T-helper 1 cell treated with Interleukin-12 subunit alpha and Interleukin-12 subunit beta and Interleukin-4 antibody, amounts not matched to agents 30 ng/mL and 1 ng/mL, for 36 hours (primary cell): ENCODE measurements around the gene HYDIN. TPM values are rescaled to one million over a fixed set of nuclear protein-coding genes. Genes with fewer than 3 reads are reported as not detected.
"Not testable (repeated sequence)": the region's sequence is repeated elsewhere in the genome, so short reads cannot be mapped to it uniquely, and the experiment has no call there.

ENCODE experiments used
- intact Hi-C: fragments of 100-400 bp; cut with micrococcal nuclease; formaldehyde crosslinking; loops from one replicate; pipeline ENCODE4 v1.15.1; 2024
- total RNA-seq: library from RNA; stranded (reverse); gene quantifications from 2 replicates; pipeline ENCODE4 v1.2.3, GENCODE V29; 2022

Gene HYDIN
- total RNA-seq, 1 donor from 2014 or later = 0.22 TPM

GRCh38 chr16:70882311-70882710, 348.2 kb downstream of the HYDIN start:
- intact Hi-C loops = not testable (repeated sequence)

DNA sequence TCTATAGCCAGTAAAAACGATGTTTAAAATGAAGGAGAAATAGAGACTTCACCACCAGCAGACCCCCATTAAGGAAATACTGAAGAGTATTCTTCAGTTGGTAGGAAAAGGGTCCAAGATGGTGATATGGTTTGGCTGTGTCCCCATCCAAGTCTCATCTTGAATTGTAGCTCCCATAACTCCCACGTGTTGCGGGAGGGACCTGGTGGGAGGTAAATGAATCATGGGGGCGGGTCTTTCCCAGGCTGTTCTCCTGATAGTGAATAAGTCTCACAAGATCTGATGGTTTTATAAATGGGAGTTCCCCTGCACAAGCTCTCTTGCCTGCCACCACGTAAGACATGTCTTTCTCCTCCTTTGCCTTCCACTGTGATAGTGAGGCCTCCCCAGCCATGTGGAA, 352.6 kb downstream of the HYDIN start:
- intact Hi-C loops = not testable (repeated sequence)

GRCh38 chr16:70876442-70876841, 354.1 kb downstream of the HYDIN start:
- intact Hi-C loops = not testable (repeated sequence)

DNA sequence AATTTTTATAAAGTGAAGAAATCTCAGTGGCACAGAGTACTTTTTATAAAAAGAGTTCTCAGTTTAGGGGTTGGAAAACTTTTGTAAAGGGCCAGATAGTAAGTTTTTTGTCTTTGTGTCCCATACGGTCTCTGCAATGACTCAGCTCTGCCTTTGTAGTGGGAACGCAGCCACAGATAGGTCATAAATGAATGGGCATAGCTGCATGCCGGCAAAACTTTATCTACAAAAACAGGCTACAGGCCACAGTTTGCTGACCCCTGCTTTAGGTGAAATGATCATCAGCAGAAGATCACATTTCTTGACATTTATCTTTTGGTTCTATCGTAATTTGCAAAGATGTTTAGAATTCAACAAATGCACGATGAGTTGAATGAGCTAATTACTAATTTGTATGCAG, 365.8 kb downstream of the HYDIN start:
- intact Hi-C loops = not testable (repeated sequence)

DNA sequence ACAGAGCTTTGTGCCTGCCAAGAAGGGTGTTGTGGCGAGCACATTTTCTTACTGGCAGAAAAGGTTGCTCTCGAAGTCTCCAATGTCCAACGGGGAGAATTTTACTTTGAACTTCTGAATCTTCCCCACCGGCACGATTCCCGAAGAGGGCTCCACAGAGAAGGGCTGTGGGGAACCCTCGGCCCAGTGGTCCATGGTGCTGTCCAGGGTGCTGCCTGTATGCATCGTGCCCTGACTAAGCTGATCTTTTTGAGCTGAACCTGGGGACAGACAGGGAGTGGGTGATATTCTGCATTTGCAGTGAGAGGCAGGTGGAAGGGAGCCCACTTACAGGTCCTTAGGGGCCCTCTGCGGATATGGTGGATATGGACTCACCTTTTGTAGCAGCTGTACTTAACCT, 368.5 kb downstream of the HYDIN start:
- intact Hi-C loops = not testable (repeated sequence)

GRCh38 chr16:70851299-70851698, 379.2 kb downstream of the HYDIN start:
- intact Hi-C loops = not testable (repeated sequence)

GRCh38 chr16:70823498-70824118, 406.9 kb downstream of the HYDIN start:
- intact Hi-C loops = not testable (repeated sequence)

DNA sequence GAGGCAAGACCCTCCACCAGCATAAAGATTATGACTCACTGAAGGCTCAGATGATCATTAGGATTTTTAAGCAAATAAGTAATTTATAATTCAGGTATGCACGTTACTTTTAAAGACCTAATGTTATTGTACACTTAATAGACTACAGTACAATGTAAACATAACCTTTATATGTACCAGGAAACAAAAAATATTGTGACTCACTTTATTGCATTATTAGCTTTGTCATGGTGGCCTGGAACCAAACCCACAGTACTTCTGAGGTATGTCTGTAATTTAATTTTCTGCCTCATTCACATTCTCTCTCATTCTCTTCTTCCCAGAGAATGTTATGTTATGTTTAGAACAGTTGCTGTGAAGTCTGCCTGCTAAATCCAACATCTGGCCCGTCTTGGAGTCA, 407.8 kb downstream of the HYDIN start:
- intact Hi-C loops = not testable (repeated sequence)

GRCh38 chr16:70818088-70818487, 412.4 kb downstream of the HYDIN start:
- intact Hi-C loops = not testable (repeated sequence)

GRCh38 chr16:70809392-70810060, 421.0 kb downstream of the HYDIN start:
- intact Hi-C loops = loop anchor here (10.0 kb wide), 1 partner anchor 675 kb away; the partner anchor contains the start of gene ZNF19

DNA sequence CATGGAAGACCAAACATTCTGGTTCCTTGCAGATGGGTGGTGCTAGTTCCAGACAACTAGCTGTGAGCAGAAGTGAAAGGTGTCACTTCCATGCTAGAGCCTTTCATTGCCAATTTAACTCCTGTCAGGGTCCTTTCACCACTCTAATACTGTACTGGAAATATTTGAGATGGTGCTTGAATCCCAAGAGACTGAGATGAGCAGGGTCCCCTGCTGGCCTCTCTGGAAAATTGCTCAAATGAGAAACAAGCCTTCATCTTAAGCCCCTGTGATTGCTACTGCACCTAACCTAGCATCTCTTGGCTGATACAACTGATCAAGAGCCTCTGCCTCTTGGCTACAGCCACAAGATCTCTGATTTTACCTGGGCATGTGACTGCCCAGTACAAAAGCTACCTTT, 422.2 kb downstream of the HYDIN start:
- intact Hi-C loops = loop anchor here (10.0 kb wide), 1 partner anchor 676 kb away; the partner anchor contains the start of gene ZNF19

DNA sequence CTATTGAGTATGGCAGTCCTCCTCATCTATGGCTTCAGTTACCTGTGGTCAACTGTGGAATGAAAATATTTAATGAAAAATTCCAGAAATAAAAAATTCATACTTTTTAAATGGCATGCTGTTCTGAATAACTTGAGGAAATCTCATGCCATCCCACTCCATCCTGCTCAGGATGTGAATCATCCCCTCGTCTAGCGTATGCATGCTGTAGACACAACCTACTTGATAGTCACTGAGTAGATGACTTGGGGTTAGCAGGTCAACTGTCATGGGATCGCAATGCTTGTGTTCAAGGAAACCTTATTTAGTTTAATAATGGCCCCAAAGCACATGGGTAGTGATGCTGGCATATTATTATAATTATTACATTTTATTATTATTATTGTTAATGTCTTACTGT, 424.7 kb downstream of the HYDIN start:
- intact Hi-C loops = loop anchor here (10.0 kb wide), 1 partner anchor 679 kb away; the partner anchor contains the start of gene ZNF19

GRCh38 chr16:70805380-70805779, 425.1 kb downstream of the HYDIN start:
- intact Hi-C loops = loop anchor here (10.0 kb wide), 1 partner anchor 679 kb away; the partner anchor contains the start of gene ZNF19

DNA sequence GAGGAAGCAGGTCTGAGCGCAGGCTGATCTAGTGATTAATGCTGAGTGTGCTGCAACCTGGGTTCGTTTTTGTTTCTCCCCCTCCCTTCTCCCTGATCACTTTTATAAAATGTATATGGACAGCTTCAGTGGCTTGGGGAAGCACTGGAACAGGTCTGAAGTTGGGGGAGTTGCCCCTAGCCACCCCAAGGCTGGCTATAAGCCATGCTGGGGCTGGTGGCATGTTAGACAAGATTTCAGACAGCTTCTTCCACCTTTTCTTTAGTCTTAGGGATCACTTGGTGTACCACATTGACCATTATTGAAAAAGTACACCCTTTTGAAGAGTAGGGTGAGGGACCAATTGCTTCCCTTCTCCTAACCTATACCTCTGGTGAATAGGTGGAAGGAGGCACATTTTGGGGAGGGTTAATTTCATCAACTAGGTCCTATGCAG, 425.8 kb downstream of the HYDIN start:
- intact Hi-C loops = loop anchor here (10.0 kb wide), 1 partner anchor 680 kb away; the partner anchor contains the start of gene ZNF19

DNA sequence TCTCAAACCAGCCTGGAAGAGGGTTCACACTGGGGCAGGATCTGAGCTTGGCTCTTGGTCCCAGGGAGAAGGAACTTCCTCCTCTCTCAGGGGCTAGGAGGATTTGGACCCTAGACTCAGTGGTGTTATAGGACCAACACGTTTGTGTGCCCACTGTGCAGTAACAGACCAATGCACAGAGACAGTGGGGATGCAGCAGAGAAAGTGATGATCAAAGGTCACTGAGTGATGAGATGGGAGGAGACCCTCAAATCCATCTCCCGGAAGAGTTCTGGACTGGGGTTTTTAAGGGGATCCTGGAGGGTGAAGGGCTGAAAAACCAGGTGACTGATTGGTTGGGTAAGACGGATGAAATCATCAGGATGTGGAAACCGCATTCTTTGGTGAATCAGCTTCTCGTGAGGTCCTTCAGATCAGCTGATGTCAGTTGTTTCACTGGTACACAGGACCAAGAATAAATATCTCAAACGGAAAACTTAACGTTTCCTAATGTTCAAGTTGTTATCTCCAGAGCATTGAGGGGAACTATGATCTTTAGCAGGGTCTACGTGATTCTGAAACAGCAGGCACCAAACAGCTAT, 426.3 kb downstream of the HYDIN start:
- intact Hi-C loops = loop anchor here (10.0 kb wide), 1 partner anchor 681 kb away; the partner anchor contains the start of gene ZNF19

GRCh38 chr16:70803319-70803718, 427.2 kb downstream of the HYDIN start:
- intact Hi-C loops = loop anchor here (10.0 kb wide), 1 partner anchor 681 kb away; the partner anchor contains the start of gene ZNF19

GRCh38 chr16:70801611-70802010, 428.9 kb downstream of the HYDIN start:
- intact Hi-C loops = loop anchor here (1.0 to 10.0 kb wide), 5 partner anchors 65 to 764 kb away; partner anchors contain the start of genes FCSK and ZNF19

- intact Hi-C loops = loop anchor here (1.0 to 10.0 kb wide), 6 partner anchors 64 to 764 kb away; partner anchors contain the start of genes CMTR2, FCSK and ZNF19
Observed at GRCh38 chr16:70800781-70801480, 429.6 kb downstream of the HYDIN start, which contains the start of gene VAC14. TSS of gene VAC14 (minus strand) at chr16:70801158. CDS start at chr16:70800900, 258 bp downstream.

GRCh38 chr16:70800311-70800710, 430.2 kb downstream of the HYDIN start:
- intact Hi-C loops = loop anchor here (1.0 to 10.0 kb wide), 4 partner anchors 64 to 684 kb away; partner anchors contain the start of genes CMTR2 and ZNF19

GRCh38 chr16:70796301-70796700, 434.2 kb downstream of the HYDIN start:
- intact Hi-C loops = no loop called here
